Choroid plexus epithelial cell (primary cell): Measurements from ENCODE around the gene NTM.

Source experiments
- DNase-seq: peaks from one replicate; pipeline ENCODE4 v3.0.0-alpha.2; 2010; ENCODE audit warnings: low read depth
- H3K4me3 ChIP-seq: 2 replicates; pipeline ENCODE4 v1.5.1; 2011; ENCODE audit warnings: low read depth, mild to moderate bottlenecking, control low read depth, low read length, moderate library complexity
- CTCF ChIP-seq: conservative IDR thresholded peaks from 2 replicates; pipeline ENCODE4 v1.5.1; 2011; ENCODE audit warnings: low read depth, mild to moderate bottlenecking, control low read depth, inconsistent platforms, low read length, moderate library complexity

NTM gene

GRCh38 chr11:131713529-131714134, 343.2 kb downstream of the NTM start:
- H3K4me3 ChIP-seq, result no peak overlapping the region
- no peak for TF ChIP-seq CTCF
- DNase-seq, result no peak

GRCh38 chr11:131717616-131718015, 347.2 kb downstream of the NTM start:
- TF ChIP-seq CTCF, result no peak
- DNase-seq, result no peak

GRCh38 chr11:131723088-131723487, 352.7 kb downstream of the NTM start:
- DNase-seq, result no peak
- TF ChIP-seq CTCF, result no peak
- no peak overlapping the region for H3K4me3 ChIP-seq

More at GRCh38 chr11:131717616-131718015, 347.2 kb downstream of the NTM start:
- H3K4me3 ChIP-seq, result no peak overlapping the region

GRCh38 chr11:131724436-131724975, 354.1 kb downstream of the NTM start:
- no peak for DNase-seq
- no peak overlapping the region for H3K4me3 ChIP-seq
- TF ChIP-seq CTCF, result no peak

GRCh38 chr11:131734871-131735270, 364.5 kb downstream of the NTM start:
- no peak for DNase-seq
- TF ChIP-seq CTCF, result no peak
- H3K4me3 ChIP-seq, result no peak overlapping the region

GRCh38 chr11:131737357-131737756, 366.9 kb downstream of the NTM start:
- TF ChIP-seq CTCF, result peak; percentile 30
- H3K4me3 ChIP-seq, result no peak overlapping the region
- peak; percentile 52 for DNase-seq
